ENCODE measurements around the gene IL17RB.

Gene IL17RB

DNA sequence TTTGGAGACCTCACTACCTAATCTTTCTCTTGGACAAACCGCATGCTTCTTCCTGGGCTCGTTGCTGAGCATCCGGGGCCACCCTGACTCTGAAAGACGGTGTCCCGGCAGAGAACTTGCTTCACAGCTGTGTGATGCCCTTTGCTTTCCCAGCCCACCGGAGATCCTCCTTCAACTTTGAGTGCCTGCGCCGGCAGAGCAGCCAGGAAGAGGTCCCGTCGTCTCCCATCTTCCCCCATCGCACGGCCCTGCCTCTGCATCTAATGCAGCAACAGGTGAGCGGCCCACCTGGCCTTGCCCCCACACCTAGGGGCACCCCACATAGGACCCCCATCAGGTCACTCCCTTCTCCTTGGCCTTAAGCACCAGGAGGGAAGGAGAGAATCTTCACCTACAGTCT is 37.9 kb upstream of the IL17RB start:
- Histone ChIP-seq H3K9ac (ENCODE audit: low read length) (no peak overlapping the region), H3K9me3 (ENCODE audit: insufficient read depth, low read length) (no peaks in the 10 kb centered on the region), H2AFZ (ENCODE audit: low read depth, low read length, severe bottlenecking) (no peak overlapping the region), H3K9me2 (replicated peaks; ENCODE audit: insufficient read depth, low read length) (no peaks in the 10 kb centered on the region), H3K79me2 (ENCODE audit: insufficient read depth, low read length) (no peaks in the 10 kb centered on the region), H3K27me3 (ENCODE audit: low read length) (no peaks in the 10 kb centered on the region), H3K4me3 (ENCODE audit: insufficient read depth, low read length, poor library complexity, severe bottlenecking) (no peak overlapping the region), H4K20me1 (ENCODE audit: low read depth, low read length) (no peaks in the 10 kb centered on the region), H3K27ac (ENCODE audit: low read depth, low read length) (no peak overlapping the region), H3F3A (ENCODE audit: insufficient read depth) (0 out of 2 replicates have a peak, but pooled peaks cover 7% of the 10 kb centered on the region), H3K4me2 (ENCODE audit: low read depth, low read length, poor library complexity, severe bottlenecking) (no peak overlapping the region), H3K36me3 (ENCODE audit: low read length) (no peaks in the 10 kb centered on the region)
- TF ChIP-seq, protein P1, sequence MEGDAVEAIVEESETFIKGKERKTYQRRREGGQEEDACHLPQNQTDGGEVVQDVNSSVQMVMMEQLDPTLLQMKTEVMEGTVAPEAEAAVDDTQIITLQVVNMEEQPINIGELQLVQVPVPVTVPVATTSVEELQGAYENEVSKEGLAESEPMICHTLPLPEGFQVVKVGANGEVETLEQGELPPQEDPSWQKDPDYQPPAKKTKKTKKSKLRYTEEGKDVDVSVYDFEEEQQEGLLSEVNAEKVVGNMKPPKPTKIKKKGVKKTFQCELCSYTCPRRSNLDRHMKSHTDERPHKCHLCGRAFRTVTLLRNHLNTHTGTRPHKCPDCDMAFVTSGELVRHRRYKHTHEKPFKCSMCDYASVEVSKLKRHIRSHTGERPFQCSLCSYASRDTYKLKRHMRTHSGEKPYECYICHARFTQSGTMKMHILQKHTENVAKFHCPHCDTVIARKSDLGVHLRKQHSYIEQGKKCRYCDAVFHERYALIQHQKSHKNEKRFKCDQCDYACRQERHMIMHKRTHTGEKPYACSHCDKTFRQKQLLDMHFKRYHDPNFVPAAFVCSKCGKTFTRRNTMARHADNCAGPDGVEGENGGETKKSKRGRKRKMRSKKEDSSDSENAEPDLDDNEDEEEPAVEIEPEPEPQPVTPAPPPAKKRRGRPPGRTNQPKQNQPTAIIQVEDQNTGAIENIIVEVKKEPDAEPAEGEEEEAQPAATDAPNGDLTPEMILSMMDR (IDR thresholded peaks at IDR 0.05; ENCODE audit: insufficient read depth, low read length, poor library complexity, severe bottlenecking) = no peak
- no peak for TF ChIP-seq EZH2phosphoT487 (conservative IDR thresholded peaks at IDR 0.05; ENCODE audit: low read length)

DNA sequence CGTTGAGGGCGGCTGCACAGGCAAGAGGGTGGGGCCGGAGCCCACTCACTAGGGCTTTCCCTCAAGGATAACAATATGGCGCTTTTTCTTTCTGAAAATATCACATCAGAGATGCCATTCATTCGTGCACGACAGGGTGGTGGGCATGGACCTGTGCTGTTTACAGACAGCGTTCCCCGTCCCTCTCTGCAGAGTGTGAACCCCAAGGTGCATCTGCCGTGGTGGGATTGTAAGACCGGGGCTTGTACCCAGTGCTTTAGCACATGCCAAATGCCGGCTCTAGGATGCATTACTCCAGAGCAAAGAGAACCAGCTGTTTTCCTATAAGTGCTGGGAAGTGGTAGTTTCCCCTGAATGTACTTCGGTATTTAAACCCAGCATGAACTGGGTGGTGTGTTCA is 37.1 kb upstream of the IL17RB start:
- no peaks in the 10 kb centered on the region for H3K79me2 ChIP-seq (ENCODE audit: insufficient read depth, low read length)
- H2AFZ ChIP-seq (ENCODE audit: low read depth, low read length, severe bottlenecking) = no peak overlapping the region
- H4K20me1 ChIP-seq (ENCODE audit: low read depth, low read length) = no peaks in the 10 kb centered on the region
- TF ChIP-seq EZH2phosphoT487 (conservative IDR thresholded peaks at IDR 0.05; ENCODE audit: low read length) = no peak
- TF ChIP-seq, protein P1 (IDR thresholded peaks at IDR 0.05; ENCODE audit: insufficient read depth, low read length, poor library complexity, severe bottlenecking) = no peak
- no peaks in the 10 kb centered on the region for H3K9me2 ChIP-seq (replicated peaks; ENCODE audit: insufficient read depth, low read length)
- H3K27ac ChIP-seq (ENCODE audit: low read depth, low read length) = no peak overlapping the region
- H3K9ac ChIP-seq (ENCODE audit: low read length) = no peak overlapping the region
- no peak overlapping the region for H3K4me3 ChIP-seq (ENCODE audit: insufficient read depth, low read length, poor library complexity, severe bottlenecking)
- no peak overlapping the region for H3K4me2 ChIP-seq (ENCODE audit: low read depth, low read length, poor library complexity, severe bottlenecking)
- no peaks in the 10 kb centered on the region for H3K9me3 ChIP-seq (ENCODE audit: insufficient read depth, low read length)
- H3K36me3 ChIP-seq (ENCODE audit: low read length) = no peaks in the 10 kb centered on the region
- H3F3A ChIP-seq (ENCODE audit: insufficient read depth) = 0 out of 2 replicates have a peak, but pooled peaks cover 7% of the 10 kb centered on the region
- no peaks in the 10 kb centered on the region for H3K27me3 ChIP-seq (ENCODE audit: low read length)

DNA sequence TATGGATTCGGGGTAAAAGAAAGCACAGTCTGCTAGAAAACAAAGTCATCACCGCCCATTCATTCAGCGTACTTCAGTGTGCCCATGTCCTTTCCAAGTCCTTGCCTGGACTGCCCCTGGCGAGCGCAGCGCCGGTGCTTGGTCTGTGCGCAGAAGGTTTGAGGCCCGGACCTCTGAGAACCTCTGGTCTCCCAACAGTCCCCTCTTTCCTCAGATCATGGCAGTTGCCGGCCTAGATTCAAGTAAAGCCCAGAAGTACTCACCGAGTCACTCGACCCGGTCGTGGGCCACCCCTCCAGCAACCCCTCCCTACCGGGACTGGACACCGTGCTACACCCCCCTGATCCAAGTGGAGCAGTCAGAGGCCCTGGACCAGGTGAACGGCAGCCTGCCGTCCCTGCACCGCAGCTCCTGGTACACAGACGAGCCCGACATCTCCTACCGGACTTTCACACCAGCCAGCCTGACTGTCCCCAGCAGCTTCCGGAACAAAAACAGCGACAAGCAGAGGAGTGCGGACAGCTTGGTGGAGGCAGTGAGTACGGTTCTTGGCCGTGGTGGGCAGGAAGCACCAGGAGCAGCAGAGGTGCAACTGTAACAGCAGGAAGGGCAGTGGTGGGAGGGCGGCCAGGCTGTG is 36.5 kb upstream of the IL17RB start:
- Histone ChIP-seq H2AFZ (ENCODE audit: low read depth, low read length, severe bottlenecking) (no peak overlapping the region), H3F3A (ENCODE audit: insufficient read depth) (0 out of 2 replicates have a peak, but pooled peaks cover 7% of the 10 kb centered on the region), H3K9me2 (replicated peaks; ENCODE audit: insufficient read depth, low read length) (no peaks in the 10 kb centered on the region), H3K27ac (ENCODE audit: low read depth, low read length) (no peak overlapping the region), H3K36me3 (ENCODE audit: low read length) (no peaks in the 10 kb centered on the region), H3K9ac (ENCODE audit: low read length) (no peak overlapping the region), H4K20me1 (ENCODE audit: low read depth, low read length) (no peaks in the 10 kb centered on the region), H3K9me3 (ENCODE audit: insufficient read depth, low read length) (no peaks in the 10 kb centered on the region), H3K4me2 (ENCODE audit: low read depth, low read length, poor library complexity, severe bottlenecking) (no peak overlapping the region), H3K79me2 (ENCODE audit: insufficient read depth, low read length) (no peaks in the 10 kb centered on the region), H3K4me3 (ENCODE audit: insufficient read depth, low read length, poor library complexity, severe bottlenecking) (no peak overlapping the region), H3K27me3 (ENCODE audit: low read length) (no peaks in the 10 kb centered on the region)
- TF ChIP-seq, protein P1 (IDR thresholded peaks at IDR 0.05; ENCODE audit: insufficient read depth, low read length, poor library complexity, severe bottlenecking) = no peak
- no peak for TF ChIP-seq EZH2phosphoT487 (conservative IDR thresholded peaks at IDR 0.05; ENCODE audit: low read length)
